BE2C (cell line): ENCODE data around the gene CEBPZ.
A peak's percentile ranks its signal among the peaks of the same experiment; 100 is the strongest.
"Not testable (repeated sequence)": the region's sequence is repeated elsewhere in the genome, so short reads cannot be mapped to it uniquely, and the experiment has no call there.

Source experiments
- DNase-seq: peaks from one replicate; pipeline ENCODE4 v3.0.0-alpha.2; 2020
- H3K27me3 ChIP-seq: fragments of 250-450 bp; sonication (Bioruptor Pico); 2 replicates; pipeline ENCODE4 v1.5.1; 2020; ENCODE audit warnings: mild to moderate bottlenecking
- H3K36me3 ChIP-seq: fragments of 250-450 bp; sonication (Bioruptor Pico); 2 replicates; pipeline ENCODE4 v1.5.1; 2020; ENCODE audit warnings: mild to moderate bottlenecking
- H3K4me1 ChIP-seq: fragments of 250-450 bp; sonication (Bioruptor Pico); 2 replicates; pipeline ENCODE4 v1.5.1; 2020
- H3K4me3 ChIP-seq: 2 replicates; pipeline ENCODE4 v1.5.1; 2011; ENCODE audit warnings: low read depth, low read length
- H3K9me3 ChIP-seq: fragments of 250-450 bp; sonication (Bioruptor Pico); 2 replicates; pipeline ENCODE4 v1.5.1; 2020
- TF ChIP-seq, protein P1 (sequence below): IDR thresholded peaks from 2 replicates; pipeline ENCODE4 v1.5.1; 2012; ENCODE audit warnings: mild to moderate bottlenecking, low read depth, low read length

Gene CEBPZ

DNA sequence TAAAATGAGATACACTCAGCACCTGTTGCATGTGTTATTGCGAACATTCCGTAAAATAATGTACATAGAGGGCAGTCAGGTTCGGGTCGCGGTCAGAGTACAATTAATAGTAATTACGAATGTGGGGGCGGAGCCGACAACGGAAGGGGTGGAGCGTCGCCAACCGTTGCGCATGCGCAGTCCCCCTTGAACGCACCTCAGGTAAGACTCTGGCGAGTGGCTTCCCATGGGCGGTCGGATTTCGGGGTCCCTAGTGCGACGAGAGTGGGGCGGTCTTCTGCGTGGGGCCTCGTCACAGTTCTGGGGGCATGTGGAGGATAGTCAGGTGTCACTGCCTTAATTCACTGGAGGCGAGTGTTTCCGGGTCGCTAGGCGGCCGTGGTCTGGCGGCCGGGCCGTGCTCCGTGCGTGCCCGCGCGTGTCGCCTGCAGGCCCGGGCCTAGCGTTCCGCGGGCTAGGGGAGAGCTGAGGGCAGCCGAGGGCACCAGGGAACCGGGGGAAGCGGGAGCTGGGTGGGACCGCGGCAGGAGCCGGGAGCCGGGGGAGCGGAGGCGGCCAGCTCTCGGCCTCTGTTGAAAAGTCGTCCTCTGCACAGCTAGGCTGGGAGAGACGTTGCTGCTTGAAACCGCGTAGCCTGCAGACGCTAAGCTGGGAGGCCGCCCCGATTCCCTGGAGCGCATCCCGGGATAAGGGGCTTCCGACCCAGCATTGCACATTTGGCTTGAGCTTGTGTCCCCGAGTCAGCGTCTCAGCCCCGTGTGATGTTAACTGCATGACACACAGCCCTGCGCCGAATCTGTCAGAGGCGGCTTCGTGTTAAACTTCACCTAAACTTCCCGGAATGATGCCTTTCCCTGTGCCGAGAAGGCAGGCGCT is 34.8 kb downstream of the CEBPZ start, which contains the start of gene CEBPZOS:
CEBPZOS (plus strand) TSS at position 177 of the 876 bp plus-strand sequence. CDS start 3,209 bp downstream, outside the sequence.
- Histone ChIP-seq H3K4me1 (no peaks in the 10 kb centered on the region; the same call in 1 of the 2 replicates), H3K9me3 (no peaks in the 10 kb centered on the region), H3K4me3 (peak within 1 kb of the TSS; percentile 84), H3K36me3 (peaks cover 23% of the 10 kb centered on the region), H3K27me3 (no peaks in the 10 kb centered on the region)
- TF ChIP-seq, protein P1, sequence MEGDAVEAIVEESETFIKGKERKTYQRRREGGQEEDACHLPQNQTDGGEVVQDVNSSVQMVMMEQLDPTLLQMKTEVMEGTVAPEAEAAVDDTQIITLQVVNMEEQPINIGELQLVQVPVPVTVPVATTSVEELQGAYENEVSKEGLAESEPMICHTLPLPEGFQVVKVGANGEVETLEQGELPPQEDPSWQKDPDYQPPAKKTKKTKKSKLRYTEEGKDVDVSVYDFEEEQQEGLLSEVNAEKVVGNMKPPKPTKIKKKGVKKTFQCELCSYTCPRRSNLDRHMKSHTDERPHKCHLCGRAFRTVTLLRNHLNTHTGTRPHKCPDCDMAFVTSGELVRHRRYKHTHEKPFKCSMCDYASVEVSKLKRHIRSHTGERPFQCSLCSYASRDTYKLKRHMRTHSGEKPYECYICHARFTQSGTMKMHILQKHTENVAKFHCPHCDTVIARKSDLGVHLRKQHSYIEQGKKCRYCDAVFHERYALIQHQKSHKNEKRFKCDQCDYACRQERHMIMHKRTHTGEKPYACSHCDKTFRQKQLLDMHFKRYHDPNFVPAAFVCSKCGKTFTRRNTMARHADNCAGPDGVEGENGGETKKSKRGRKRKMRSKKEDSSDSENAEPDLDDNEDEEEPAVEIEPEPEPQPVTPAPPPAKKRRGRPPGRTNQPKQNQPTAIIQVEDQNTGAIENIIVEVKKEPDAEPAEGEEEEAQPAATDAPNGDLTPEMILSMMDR: no peak
- peak; percentile 85 for DNase-seq

DNA sequence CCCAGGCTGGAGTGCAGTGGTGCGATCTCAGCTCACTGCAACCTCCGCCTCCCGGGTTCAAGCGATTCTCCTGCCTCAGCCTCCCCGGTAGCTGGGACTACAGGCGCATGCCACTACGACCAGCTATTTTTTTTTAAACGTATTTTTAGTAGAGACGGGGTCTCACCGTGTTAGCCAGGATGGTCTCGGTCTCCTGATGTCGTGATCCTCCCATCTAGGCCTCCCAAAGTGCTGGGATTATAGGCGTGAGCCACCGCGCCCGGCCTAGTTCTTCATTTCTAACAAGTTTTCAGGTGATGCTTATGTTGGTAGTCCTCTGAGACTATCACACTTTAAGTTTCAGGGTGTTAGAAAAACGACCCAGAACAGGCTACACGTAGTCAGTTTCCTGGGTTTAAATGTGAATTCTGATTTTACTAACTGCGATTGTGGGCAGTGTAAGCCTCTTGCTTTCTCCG is 35.5 kb downstream of the CEBPZ start:
- not testable (repeated sequence) for H3K9me3 ChIP-seq, DNase-seq, H3K4me1 ChIP-seq, H3K27me3 ChIP-seq
- H3K36me3 ChIP-seq: peaks cover 16% of the 10 kb centered on the region
- H3K4me3 ChIP-seq: peak overlapping the region; percentile 84

DNA sequence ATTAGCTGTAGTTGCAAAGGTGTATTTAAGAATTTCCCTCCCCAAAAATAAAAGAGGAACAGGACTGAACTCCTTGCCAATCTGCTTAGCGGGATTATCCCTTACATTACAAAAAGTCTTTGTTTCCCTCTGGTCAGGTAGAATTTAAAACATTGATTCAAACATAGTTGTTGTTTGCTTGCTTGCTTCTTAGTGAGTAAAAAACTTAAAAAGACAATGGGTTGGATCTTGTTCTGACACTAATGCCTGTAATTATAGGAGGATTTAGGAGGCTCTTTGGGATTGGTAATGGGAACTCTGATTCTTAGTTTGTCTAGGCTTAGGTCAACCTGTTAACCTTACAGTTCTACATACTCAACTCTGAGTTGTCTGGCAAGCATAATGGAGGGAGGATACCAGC is 38.8 kb downstream of the CEBPZ start:
- H3K4me3 ChIP-seq: no peak overlapping the region
- no peaks in the 10 kb centered on the region for H3K27me3 ChIP-seq
- no peaks in the 10 kb centered on the region for H3K9me3 ChIP-seq
- H3K4me1 ChIP-seq: no peaks in the 10 kb centered on the region
- DNase-seq: no peak
- H3K36me3 ChIP-seq: no peaks in the 10 kb centered on the region
- TF ChIP-seq, protein P1: no peak

DNA sequence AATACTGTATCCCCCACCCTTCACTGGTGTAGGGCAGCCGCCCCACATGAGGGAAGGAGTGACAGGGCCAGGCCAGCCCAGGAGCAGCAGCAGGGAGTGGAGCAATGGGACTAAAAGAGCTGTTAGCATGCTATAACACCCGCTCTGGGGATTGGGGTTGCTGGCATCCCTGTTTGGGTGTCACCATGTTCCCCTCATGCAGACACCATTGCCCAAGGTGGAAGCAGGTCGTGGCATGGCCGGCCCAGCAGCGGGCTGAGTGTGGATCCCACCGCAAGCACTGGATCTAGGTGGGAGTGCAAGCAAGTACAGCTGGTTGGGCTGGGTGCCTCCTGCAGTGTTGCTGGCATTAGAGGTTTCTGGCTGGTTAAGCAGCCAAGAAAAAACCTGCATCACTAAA is 39.6 kb downstream of the CEBPZ start:
- no peaks in the 10 kb centered on the region for H3K4me1 ChIP-seq
- no peaks in the 10 kb centered on the region for H3K36me3 ChIP-seq
- TF ChIP-seq, protein P1: no peak
- no peak for DNase-seq
- H3K9me3 ChIP-seq: no peaks in the 10 kb centered on the region
- H3K27me3 ChIP-seq: no peaks in the 10 kb centered on the region
- no peak overlapping the region for H3K4me3 ChIP-seq

DNA sequence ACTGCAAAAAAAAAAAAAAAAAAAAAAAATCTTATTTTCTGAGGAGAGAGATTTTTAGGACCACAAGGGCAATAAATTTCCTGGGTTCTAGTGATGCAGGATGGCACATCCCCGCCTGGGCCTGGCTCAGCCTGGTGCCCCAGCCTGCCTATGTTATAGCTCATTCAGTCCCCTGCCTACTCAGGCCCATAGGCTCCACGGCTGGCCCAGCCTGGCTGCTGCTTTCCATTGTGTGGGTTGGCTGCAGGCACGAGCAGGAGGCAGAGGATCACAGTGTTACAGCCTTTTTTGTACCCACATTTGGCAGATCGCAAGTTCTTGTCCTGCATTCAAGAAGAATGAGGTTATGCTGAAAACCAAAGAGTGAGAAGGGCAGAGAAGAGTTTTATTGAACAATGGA is 40.1 kb downstream of the CEBPZ start:
- no peaks in the 10 kb centered on the region for H3K36me3 ChIP-seq
- TF ChIP-seq, protein P1: no peak
- no peak overlapping the region for H3K4me3 ChIP-seq
- DNase-seq: no peak
- no peaks in the 10 kb centered on the region for H3K4me1 ChIP-seq
- no peaks in the 10 kb centered on the region for H3K27me3 ChIP-seq
- no peaks in the 10 kb centered on the region for H3K9me3 ChIP-seq

DNA sequence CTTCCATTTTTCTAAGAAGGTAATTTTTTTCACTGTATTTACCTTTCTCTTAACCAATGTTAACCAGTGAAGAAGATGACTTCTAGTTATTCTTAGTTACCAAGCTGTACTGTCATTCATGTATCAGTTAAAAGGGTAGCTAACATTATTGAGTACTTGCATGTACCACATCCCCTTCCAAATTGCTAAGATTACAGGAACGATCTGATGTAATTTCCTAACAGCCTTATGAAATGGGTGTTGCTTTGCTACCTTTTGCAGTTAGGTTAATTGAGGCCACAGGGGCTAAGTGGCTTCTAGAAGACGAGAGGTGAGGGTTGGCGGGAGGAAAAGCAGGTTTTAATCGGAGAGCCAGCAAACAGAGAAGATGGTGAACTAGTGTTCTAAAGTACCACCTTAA is 41.1 kb downstream of the CEBPZ start:
- Histone ChIP-seq H3K27me3 (no peaks in the 10 kb centered on the region), H3K4me3 (no peak overlapping the region), H3K36me3 (no peaks in the 10 kb centered on the region), H3K9me3 (no peaks in the 10 kb centered on the region), H3K4me1 (no peaks in the 10 kb centered on the region)
- DNase-seq: no peak
- TF ChIP-seq, protein P1: no peak
